Measurements from ENCODE around the gene CIAO2A.

- TF ChIP-seq POLR2A (IDR thresholded peaks at IDR 0.05; ENCODE audit: low read depth, low read length), result peak; percentile 89
- no peak for TF ChIP-seq CTCF (IDR thresholded peaks at IDR 0.05; ENCODE audit: extremely low read depth in 1 of 2, insufficient read depth in 1 of 2, low read depth in 1 of 2, low read length in 2 of 2)
- TF ChIP-seq MYC (IDR thresholded peaks at IDR 0.05; ENCODE audit: low read depth, low read length), result no peak
- TF ChIP-seq JUN (IDR thresholded peaks at IDR 0.05; ENCODE audit: borderline replicate concordance, insufficient read depth, insufficient read length, low read depth), result no peak
- no peak for TF ChIP-seq EZH2 (IDR thresholded peaks at IDR 0.05; ENCODE audit: borderline replicate concordance, low read depth, low read length, severe bottlenecking)
These were observed 2.4 kb upstream of the CIAO2A start, which contains the start of gene SNX1 for GRCh38 chr15:64095795-64096667.
